ENCODE measurements around the gene FUT3. TPM values are rescaled to one million over a fixed set of nuclear protein-coding genes. Genes with fewer than 3 reads are reported as not detected.
A peak's percentile ranks its signal among the peaks of the same experiment; 100 is the strongest.

Gene FUT3
- total RNA-seq (2013), result not detected
- not detected for polyA plus RNA-seq
- polyA minus RNA-seq, result not detected in 2 replicates
- total RNA-seq, result 0 to 1.7 (median 0.16) reads per million in 11 experiments

DNA sequence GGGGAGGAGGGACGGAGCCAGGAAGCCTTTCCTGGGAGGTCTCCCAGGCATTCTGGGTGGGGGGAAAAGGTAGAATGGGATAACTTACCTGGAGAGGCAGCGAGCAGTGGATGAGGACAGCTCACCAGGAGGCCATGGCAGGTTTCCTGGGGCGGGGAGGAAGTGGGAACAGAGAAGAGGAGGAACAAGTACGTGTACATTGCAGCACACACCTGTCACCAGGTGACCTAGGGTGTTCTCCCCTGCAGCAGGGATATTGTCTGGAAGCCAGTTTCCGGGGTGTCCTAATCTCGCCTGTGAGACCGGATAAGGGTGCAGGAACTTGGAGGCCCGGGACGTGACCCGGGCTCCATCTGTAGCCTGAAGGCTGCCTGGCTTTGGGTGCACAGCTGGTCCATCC lies at the start of gene FUT3:
TSS of gene FUT3 (minus strand) at position 148 of the 400 bp plus-strand sequence.
- Histone ChIP-seq H3K79me2 (ENCODE audit: insufficient read depth, low read length) (no peaks in the 10 kb centered on the region), H3K4me2 (replicated peaks; ENCODE audit: extremely low read depth, low read length, poor library complexity, severe bottlenecking) (no peak within 1 kb of the TSS), H3K4me1 (ENCODE audit: control insufficient read depth in 1 of 2, insufficient read depth in 2 of 2, low read length in 2 of 2) (peaks cover 0 to 5% of the 10 kb centered on the region in 2 donors), H4K20me1 (ENCODE audit: insufficient read depth, low read length) (no peaks in the 10 kb centered on the region), H3K36me3 (replicated peaks in 1 of 2; ENCODE audit: control insufficient read depth in 1 of 2, insufficient read depth in 2 of 2, low read length in 2 of 2) (no peaks in the 10 kb centered on the region), H3K9me3 (replicated peaks in 1 of 2; ENCODE audit: control insufficient read depth in 1 of 2, insufficient read depth in 1 of 2, low read length in 2 of 2) (no peaks in the 10 kb centered on the region), H3K4me3 (replicated peaks in 1 of 3; ENCODE audit: low read depth in 2 of 3, low read length in 3 of 3) (no peak within 1 kb of the TSS), H3K9ac (ENCODE audit: insufficient read depth, low read length, poor library complexity, severe bottlenecking) (no peak within 1 kb of the TSS), H2AFZ (ENCODE audit: insufficient read depth, low read depth, low read length, poor library complexity, severe bottlenecking) (no peak within 1 kb of the TSS), H3K27me3 (ENCODE audit: control insufficient read depth in 2 of 2, insufficient read depth in 2 of 2, low read length in 2 of 2) (no peaks in the 10 kb centered on the region), H3K27ac (ENCODE audit: low read depth in 1 of 2, low read length in 2 of 2) (no peak within 1 kb of the TSS)
- WGBS (ENCODE audit: insufficient coverage), result 81% methylated on average over 9 of the region's 10 CpGs
- Mint-ChIP-seq H3K4me3 (peak within 1 kb of the TSS in 1 of 2 donors; percentile 65), H3K27me3 (ENCODE audit: low read depth in 3 of 3) (peaks cover 0 to 5% (median 3%) of the 10 kb centered on the region in 3 donors), H3K4me1 (peaks cover 6% of the 10 kb centered on the region), H3K27ac (peak within 1 kb of the TSS in 3 of 7 donors; percentile 3 to 43 (median 27)), H3K36me3 (no peaks in the 10 kb centered on the region), H3K9me3 (no peaks in the 10 kb centered on the region)
- intact Hi-C loops (cut with micrococcal nuclease), result no loop called here
- TF ChIP-seq, protein P1, sequence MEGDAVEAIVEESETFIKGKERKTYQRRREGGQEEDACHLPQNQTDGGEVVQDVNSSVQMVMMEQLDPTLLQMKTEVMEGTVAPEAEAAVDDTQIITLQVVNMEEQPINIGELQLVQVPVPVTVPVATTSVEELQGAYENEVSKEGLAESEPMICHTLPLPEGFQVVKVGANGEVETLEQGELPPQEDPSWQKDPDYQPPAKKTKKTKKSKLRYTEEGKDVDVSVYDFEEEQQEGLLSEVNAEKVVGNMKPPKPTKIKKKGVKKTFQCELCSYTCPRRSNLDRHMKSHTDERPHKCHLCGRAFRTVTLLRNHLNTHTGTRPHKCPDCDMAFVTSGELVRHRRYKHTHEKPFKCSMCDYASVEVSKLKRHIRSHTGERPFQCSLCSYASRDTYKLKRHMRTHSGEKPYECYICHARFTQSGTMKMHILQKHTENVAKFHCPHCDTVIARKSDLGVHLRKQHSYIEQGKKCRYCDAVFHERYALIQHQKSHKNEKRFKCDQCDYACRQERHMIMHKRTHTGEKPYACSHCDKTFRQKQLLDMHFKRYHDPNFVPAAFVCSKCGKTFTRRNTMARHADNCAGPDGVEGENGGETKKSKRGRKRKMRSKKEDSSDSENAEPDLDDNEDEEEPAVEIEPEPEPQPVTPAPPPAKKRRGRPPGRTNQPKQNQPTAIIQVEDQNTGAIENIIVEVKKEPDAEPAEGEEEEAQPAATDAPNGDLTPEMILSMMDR (IDR thresholded peaks at IDR 0.05), result no peak
- DNase-seq, result no peak

DNA sequence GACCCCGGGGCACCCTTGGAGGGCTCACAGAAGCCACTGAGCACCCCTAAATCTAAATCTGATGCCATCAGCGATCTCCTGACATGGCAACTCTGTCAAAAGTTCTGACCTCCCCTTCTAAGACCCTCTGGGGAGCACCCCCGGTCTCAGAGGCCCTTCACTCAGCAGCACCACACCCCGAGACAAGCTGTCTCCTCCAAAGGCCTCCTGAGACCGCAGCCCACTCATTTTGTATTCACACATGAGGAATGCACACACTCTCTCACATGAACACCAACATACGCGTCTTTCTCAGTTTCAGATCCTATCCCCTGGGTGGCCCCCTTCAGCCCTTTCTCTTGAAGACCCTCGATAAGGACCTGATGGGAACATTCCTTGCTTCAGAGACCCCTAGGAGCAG lies 49.7 kb upstream of the FUT3 start:
- H3K9ac ChIP-seq (ENCODE audit: insufficient read depth, low read length, poor library complexity, severe bottlenecking), result no peak overlapping the region
- H3K27me3 Mint-ChIP-seq (ENCODE audit: low read depth in 3 of 3), result peaks cover 0 to 2% (median 0%) of the 10 kb centered on the region in 3 donors
- no peaks in the 10 kb centered on the region for H3K27me3 ChIP-seq (ENCODE audit: control insufficient read depth in 2 of 2, insufficient read depth in 2 of 2, low read length in 2 of 2)
- H3K27ac ChIP-seq (ENCODE audit: low read depth in 1 of 2, low read length in 2 of 2), result no peak overlapping the region
- peaks cover 0 to 3% (median 0%) of the 10 kb centered on the region in 7 donors for H3K9me3 Mint-ChIP-seq
- peaks cover 44% of the 10 kb centered on the region for H4K20me1 ChIP-seq (ENCODE audit: insufficient read depth, low read length)
- no peak overlapping the region for H2AFZ ChIP-seq (ENCODE audit: insufficient read depth, low read depth, low read length, poor library complexity, severe bottlenecking)
- DNase-seq, result no peak
- peaks cover 19% of the 10 kb centered on the region in 2 donors for H3K36me3 ChIP-seq (replicated peaks in 1 of 2; ENCODE audit: control insufficient read depth in 1 of 2, insufficient read depth in 2 of 2, low read length in 2 of 2)
- peaks cover 18 to 37% of the 10 kb centered on the region in 2 donors for H3K36me3 Mint-ChIP-seq
- H3K4me3 Mint-ChIP-seq, result peak overlapping the region in 1 of 2 donors; percentile 6
- H3K4me2 ChIP-seq (replicated peaks; ENCODE audit: extremely low read depth, low read length, poor library complexity, severe bottlenecking), result no peak overlapping the region
- H3K4me1 ChIP-seq (ENCODE audit: control insufficient read depth in 1 of 2, insufficient read depth in 2 of 2, low read length in 2 of 2), result peaks cover 19 to 22% of the 10 kb centered on the region in 2 donors
- H3K4me1 Mint-ChIP-seq, result peaks cover 18% of the 10 kb centered on the region
- H3K27ac Mint-ChIP-seq, result peak overlapping the region in 1 of 7 donors; percentile 80
- intact Hi-C loops (cut with micrococcal nuclease), result loop anchor here (5.0 to 10.0 kb wide), 5 partner anchors 74 to 524 kb away; partner anchors contain the start of genes DUS3L (in 1 of the 2), HSD11B1L (in 1 of the 2), KHSRP (in 1 of the 2) and MICOS13 (in 1 of the 2)
- WGBS (ENCODE audit: insufficient coverage), result 93% methylated on average over 7 of the region's 8 CpGs
- H3K9me3 ChIP-seq (replicated peaks in 1 of 2; ENCODE audit: control insufficient read depth in 1 of 2, insufficient read depth in 1 of 2, low read length in 2 of 2), result no peaks in the 10 kb centered on the region
- TF ChIP-seq, protein P1 (IDR thresholded peaks at IDR 0.05), result no peak
- H3K4me3 ChIP-seq (replicated peaks in 1 of 3; ENCODE audit: low read depth in 2 of 3, low read length in 3 of 3), result no peak overlapping the region
- H3K79me2 ChIP-seq (ENCODE audit: insufficient read depth, low read length), result peaks cover 58% of the 10 kb centered on the region
